WTC11 (cell line): Measurements from ENCODE around the gene ZNF491. TPM values are rescaled to one million over a fixed set of nuclear protein-coding genes. Genes with fewer than 3 reads are reported as not detected.

Experiments
- ATAC-seq: fragments of 200-7000 bp; cut with Tn5 transposase; 2 replicates; pipeline ENCODE4 v1.10.0; 2021; ENCODE audit warnings: mild to moderate bottlenecking, moderate library complexity
- CTCF ChIA-PET: fragments of 300-600 bp; sonication (Branson Sonifier 250); formaldehyde crosslinking; loops from one replicate; lab custom pipeline; 2021; ENCODE audit warnings: antibody characterized with exemption; lab: Charles Lee
- POLR2A ChIA-PET: fragments of 350-600 bp; sonication (Branson Sonifier 250); formaldehyde crosslinking; loops from one replicate; lab custom pipeline; 2021; ENCODE audit warnings: antibody characterized with exemption; lab: Charles Lee
- DNase-seq: peaks from one replicate; pipeline ENCODE4 v3.0.0; 2021; ENCODE audit warnings: low spot score
- H3K27ac Mint-ChIP-seq: 2 replicates; pipeline ENCODE4 v1.8.0; 2021; ENCODE audit warnings: mixed read lengths
- H3K27me3 Mint-ChIP-seq: 2 replicates; pipeline ENCODE4 v1.8.0; 2021; ENCODE audit warnings: low read depth, mild to moderate bottlenecking, moderate library complexity, mixed read lengths
- H3K36me3 Mint-ChIP-seq: 2 replicates; pipeline ENCODE4 v1.8.0; 2021; ENCODE audit warnings: mixed read lengths
- H3K4me1 Mint-ChIP-seq: 2 replicates; pipeline ENCODE4 v1.8.0; 2022; ENCODE audit warnings: mixed read lengths
- H3K4me3 Mint-ChIP-seq: 2 replicates; pipeline ENCODE4 v1.8.0; 2021; ENCODE audit warnings: mild to moderate bottlenecking, moderate library complexity, mixed read lengths
- H3K9me3 Mint-ChIP-seq: 2 replicates; pipeline ENCODE4 v1.8.0; 2021; ENCODE audit warnings: mixed read lengths
- CBFB ChIP-seq: sonication (generic); formaldehyde crosslinking; IDR thresholded peaks from 2 replicates; pipeline ENCODE4 v1.8.1; 2022; ENCODE audit warnings: mild to moderate bottlenecking, low read depth, missing genetic modification reagents
- EMX1 ChIP-seq: fragments of 250-450 bp; sonication (Bioruptor Pico); IDR thresholded peaks from 2 replicates; pipeline ENCODE4 v1.8.0; 2021; ENCODE audit warnings: mild to moderate bottlenecking
- ESRRA ChIP-seq: sonication (generic); formaldehyde crosslinking; IDR thresholded peaks from 2 replicates; pipeline ENCODE4 v1.8.1; 2022; ENCODE audit warnings: mild to moderate bottlenecking, missing genetic modification reagents, borderline replicate concordance
- IRF2 ChIP-seq: sonication (generic); formaldehyde crosslinking; IDR thresholded peaks from 2 replicates; pipeline ENCODE4 v1.8.0; 2022; ENCODE audit warnings: low read depth, missing genetic modification reagents, borderline replicate concordance
- JUN ChIP-seq: sonication (generic); formaldehyde crosslinking; IDR thresholded peaks from 2 replicates; pipeline ENCODE4 v1.8.0; 2023; ENCODE audit warnings: mild to moderate bottlenecking, missing genetic modification reagents
- NFYB ChIP-seq: sonication (generic); formaldehyde crosslinking; conservative IDR thresholded peaks from 2 replicates; pipeline ENCODE4 v1.8.0; 2022; ENCODE audit warnings: low read depth, missing genetic modification reagents
- NR1H2 ChIP-seq: sonication (generic); formaldehyde crosslinking; IDR thresholded peaks from 2 replicates; pipeline ENCODE4 v1.9.0; 2021; ENCODE audit warnings: mild to moderate bottlenecking, moderate library complexity, missing genetic modification reagents
- RELA ChIP-seq: sonication (generic); formaldehyde crosslinking; IDR thresholded peaks from 2 replicates; pipeline ENCODE4 v1.8.1; 2022; ENCODE audit warnings: missing genetic modification reagents, mild to moderate bottlenecking, borderline replicate concordance
- SMAD3 ChIP-seq: sonication (generic); formaldehyde crosslinking; IDR thresholded peaks from 2 replicates; pipeline ENCODE4 v1.8.0; 2022; ENCODE audit warnings: missing genetic modification reagents, mild to moderate bottlenecking, borderline replicate concordance
- SMAD4 ChIP-seq: sonication (generic); formaldehyde crosslinking; IDR thresholded peaks from 2 replicates; pipeline ENCODE4 v1.8.0; 2022; ENCODE audit warnings: mild to moderate bottlenecking, missing genetic modification reagents
- SOX15 ChIP-seq: fragments of 250-450 bp; sonication (Bioruptor Pico); IDR thresholded peaks from 2 replicates; pipeline ENCODE4 v1.9.0; 2021; ENCODE audit warnings: mild to moderate bottlenecking
- TCF7 ChIP-seq: sonication (generic); formaldehyde crosslinking; IDR thresholded peaks from 2 replicates; pipeline ENCODE4 v1.8.0; 2022; ENCODE audit warnings: mild to moderate bottlenecking, low read depth, missing genetic modification reagents, moderate library complexity
- TP53 ChIP-seq: sonication (generic); formaldehyde crosslinking; IDR thresholded peaks from 2 replicates; pipeline ENCODE4 v1.8.1; 2023; ENCODE audit warnings: mild to moderate bottlenecking, missing genetic modification reagents
- ZNF138 ChIP-seq: sonication (generic); formaldehyde crosslinking; conservative IDR thresholded peaks from 2 replicates; pipeline ENCODE4 v1.8.1; 2022; ENCODE audit warnings: mild to moderate bottlenecking, moderate library complexity, missing genetic modification reagents
- ZNF219 ChIP-seq: sonication (generic); formaldehyde crosslinking; IDR thresholded peaks from 2 replicates; pipeline ENCODE4 v1.8.0; 2023; ENCODE audit warnings: missing genetic modification reagents, mild to moderate bottlenecking, borderline replicate concordance
- ZNF263 ChIP-seq: sonication (generic); formaldehyde crosslinking; IDR thresholded peaks from 2 replicates; pipeline ENCODE4 v1.8.1; 2022; ENCODE audit warnings: low read depth, mild to moderate bottlenecking, moderate library complexity, missing genetic modification reagents
- total RNA-seq: library from RNA; stranded (reverse); gene quantifications from 3 replicates; pipeline ENCODE4 v1.2.3, GENCODE V29; 2021
- TF ChIP-seq, protein P1 (sequence below): sonication (generic); formaldehyde crosslinking; IDR thresholded peaks from 2 replicates; pipeline ENCODE4 v1.8.1; 2022; ENCODE audit warnings: low read depth, mild to moderate bottlenecking, moderate library complexity, missing genetic modification reagents, borderline replicate concordance
- TF ChIP-seq, protein P2 (sequence below): sonication (generic); formaldehyde crosslinking; IDR thresholded peaks from 2 replicates; pipeline ENCODE4 v1.8.1; 2022; ENCODE audit warnings: mild to moderate bottlenecking, moderate library complexity, missing genetic modification reagents
- TF ChIP-seq, protein P3 (sequence below): sonication (generic); formaldehyde crosslinking; IDR thresholded peaks from 2 replicates; pipeline ENCODE4 v1.8.1; 2023; ENCODE audit warnings: mild to moderate bottlenecking, moderate library complexity, missing genetic modification reagents
- TF ChIP-seq, protein P4 (sequence below): sonication (generic); formaldehyde crosslinking; IDR thresholded peaks from 2 replicates; pipeline ENCODE4 v1.8.1; 2022; ENCODE audit warnings: low read depth, missing genetic modification reagents, borderline replicate concordance
- TF ChIP-seq, protein P5 (sequence below): sonication (generic); formaldehyde crosslinking; IDR thresholded peaks from 2 replicates; pipeline ENCODE4 v1.8.0; 2022; ENCODE audit warnings: mild to moderate bottlenecking, missing genetic modification reagents
- TF ChIP-seq, protein P6 (sequence below): sonication (generic); formaldehyde crosslinking; IDR thresholded peaks from 2 replicates; pipeline ENCODE4 v1.8.0; 2023; ENCODE audit warnings: missing genetic modification reagents
- TF ChIP-seq, protein P7 (sequence below): sonication (generic); formaldehyde crosslinking; IDR thresholded peaks from 2 replicates; pipeline ENCODE4 v1.8.0; 2022; ENCODE audit warnings: mild to moderate bottlenecking, missing genetic modification reagents

Gene ZNF491
- total RNA-seq, 1 experiment from 2014 or later: 2.1 TPM

DNA sequence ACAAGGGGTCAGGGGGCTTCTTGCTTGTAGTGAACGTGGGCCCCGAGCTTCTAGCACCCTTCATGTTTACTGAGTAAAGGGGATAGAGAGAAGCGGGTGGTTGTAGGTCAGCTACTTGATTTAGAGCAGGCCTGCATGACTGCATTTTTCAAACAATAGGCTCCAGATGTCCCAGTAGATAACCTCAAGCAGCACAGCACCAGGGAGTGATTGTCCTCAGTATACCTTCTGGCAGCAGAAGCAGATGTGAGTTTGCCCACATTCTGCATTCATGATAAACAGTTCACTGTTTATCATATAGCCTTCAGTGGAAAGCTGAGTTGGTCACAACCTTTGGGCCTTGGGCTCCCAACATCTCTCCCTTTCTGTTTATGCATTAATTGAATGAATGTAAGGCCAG is 55.0 kb downstream of the ZNF491 start (continued):
- TF ChIP-seq, protein P1, sequence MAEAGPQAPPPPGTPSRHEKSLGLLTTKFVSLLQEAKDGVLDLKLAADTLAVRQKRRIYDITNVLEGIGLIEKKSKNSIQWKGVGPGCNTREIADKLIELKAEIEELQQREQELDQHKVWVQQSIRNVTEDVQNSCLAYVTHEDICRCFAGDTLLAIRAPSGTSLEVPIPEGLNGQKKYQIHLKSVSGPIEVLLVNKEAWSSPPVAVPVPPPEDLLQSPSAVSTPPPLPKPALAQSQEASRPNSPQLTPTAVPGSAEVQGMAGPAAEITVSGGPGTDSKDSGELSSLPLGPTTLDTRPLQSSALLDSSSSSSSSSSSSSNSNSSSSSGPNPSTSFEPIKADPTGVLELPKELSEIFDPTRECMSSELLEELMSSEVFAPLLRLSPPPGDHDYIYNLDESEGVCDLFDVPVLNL (CRISPR knock-in tag): no peak
- TF ChIP-seq TCF7 (CRISPR knock-in tag) (no peak), NR1H2 (CRISPR knock-in tag) (no peak), ZNF263 (no peak), SOX15 (CRISPR knock-in tag) (no peak), RELA (CRISPR knock-in tag) (no peak), CBFB (CRISPR knock-in tag) (no peak), SMAD4 (no peak)
- TF ChIP-seq, protein P2, sequence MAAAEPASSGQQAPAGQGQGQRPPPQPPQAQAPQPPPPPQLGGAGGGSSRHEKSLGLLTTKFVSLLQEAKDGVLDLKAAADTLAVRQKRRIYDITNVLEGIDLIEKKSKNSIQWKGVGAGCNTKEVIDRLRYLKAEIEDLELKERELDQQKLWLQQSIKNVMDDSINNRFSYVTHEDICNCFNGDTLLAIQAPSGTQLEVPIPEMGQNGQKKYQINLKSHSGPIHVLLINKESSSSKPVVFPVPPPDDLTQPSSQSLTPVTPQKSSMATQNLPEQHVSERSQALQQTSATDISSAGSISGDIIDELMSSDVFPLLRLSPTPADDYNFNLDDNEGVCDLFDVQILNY (CRISPR knock-in tag): no peak
- TF ChIP-seq, protein P3, sequence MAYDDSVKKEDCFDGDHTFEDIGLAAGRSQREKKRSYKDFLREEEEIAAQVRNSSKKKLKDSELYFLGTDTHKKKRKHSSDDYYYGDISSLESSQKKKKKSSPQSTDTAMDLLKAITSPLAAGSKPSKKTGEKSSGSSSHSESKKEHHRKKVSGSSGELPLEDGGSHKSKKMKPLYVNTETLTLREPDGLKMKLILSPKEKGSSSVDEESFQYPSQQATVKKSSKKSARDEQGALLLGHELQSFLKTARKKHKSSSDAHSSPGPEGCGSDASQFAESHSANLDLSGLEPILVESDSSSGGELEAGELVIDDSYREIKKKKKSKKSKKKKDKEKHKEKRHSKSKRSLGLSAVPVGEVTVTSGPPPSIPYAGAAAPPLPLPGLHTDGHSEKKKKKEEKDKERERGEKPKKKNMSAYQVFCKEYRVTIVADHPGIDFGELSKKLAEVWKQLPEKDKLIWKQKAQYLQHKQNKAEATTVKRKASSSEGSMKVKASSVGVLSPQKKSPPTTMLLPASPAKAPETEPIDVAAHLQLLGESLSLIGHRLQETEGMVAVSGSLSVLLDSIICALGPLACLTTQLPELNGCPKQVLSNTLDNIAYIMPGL: no peak
- TF ChIP-seq, protein P4, sequence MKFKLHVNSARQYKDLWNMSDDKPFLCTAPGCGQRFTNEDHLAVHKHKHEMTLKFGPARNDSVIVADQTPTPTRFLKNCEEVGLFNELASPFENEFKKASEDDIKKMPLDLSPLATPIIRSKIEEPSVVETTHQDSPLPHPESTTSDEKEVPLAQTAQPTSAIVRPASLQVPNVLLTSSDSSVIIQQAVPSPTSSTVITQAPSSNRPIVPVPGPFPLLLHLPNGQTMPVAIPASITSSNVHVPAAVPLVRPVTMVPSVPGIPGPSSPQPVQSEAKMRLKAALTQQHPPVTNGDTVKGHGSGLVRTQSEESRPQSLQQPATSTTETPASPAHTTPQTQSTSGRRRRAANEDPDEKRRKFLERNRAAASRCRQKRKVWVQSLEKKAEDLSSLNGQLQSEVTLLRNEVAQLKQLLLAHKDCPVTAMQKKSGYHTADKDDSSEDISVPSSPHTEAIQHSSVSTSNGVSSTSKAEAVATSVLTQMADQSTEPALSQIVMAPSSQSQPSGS (CRISPR knock-in tag): no peak

DNA sequence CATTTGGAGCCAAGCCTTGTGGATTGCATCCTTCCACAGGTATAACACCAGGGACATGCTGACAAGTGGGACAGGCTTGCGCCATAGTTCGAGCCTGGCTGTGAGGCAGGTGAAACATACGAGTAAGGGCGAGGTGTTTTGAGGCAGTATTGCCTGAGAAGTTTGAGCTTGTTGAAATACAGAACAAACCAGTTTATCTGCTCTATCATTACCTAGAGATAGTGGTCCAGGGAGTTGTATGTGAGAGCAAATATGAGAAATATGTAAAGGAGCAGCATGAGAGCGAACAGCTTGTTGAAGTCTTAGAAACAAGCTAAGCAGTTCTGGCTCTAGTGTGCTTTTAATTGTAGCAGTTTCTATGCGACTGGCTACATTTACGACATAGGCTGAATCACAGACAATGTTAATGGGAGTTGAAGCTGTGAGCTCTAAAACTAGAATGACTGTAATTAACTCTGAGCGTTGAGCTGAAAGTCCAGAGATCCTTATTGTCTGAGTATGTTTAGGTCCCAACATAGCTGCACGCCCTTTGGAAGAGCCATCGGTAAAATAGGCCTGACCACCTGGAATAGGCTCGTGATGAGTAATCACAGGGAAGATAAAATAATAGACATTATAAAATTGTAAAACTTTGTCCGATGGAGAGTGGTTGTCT is 58.4 kb downstream of the ZNF491 start:
- ChIA-PET POLR2A (no interaction called here), CTCF (interaction anchor here (1.2 to 1.5 kb wide), 2 partner anchors 45 to 59 kb away, joined by 4 to 5 read pairs; no protein-coding TSS in a partner anchor)
- TF ChIP-seq EMX1 (CRISPR knock-in tag): no peak
- TF ChIP-seq ZNF219 (CRISPR knock-in tag): no peak
- TF ChIP-seq JUN (CRISPR knock-in tag): no peak
- no peak for TF ChIP-seq ZNF263
- no peak for TF ChIP-seq NFYB (CRISPR knock-in tag)
- no peak for TF ChIP-seq IRF2 (CRISPR knock-in tag)
- TF ChIP-seq, protein P3: no peak
- TF ChIP-seq, protein P5, sequence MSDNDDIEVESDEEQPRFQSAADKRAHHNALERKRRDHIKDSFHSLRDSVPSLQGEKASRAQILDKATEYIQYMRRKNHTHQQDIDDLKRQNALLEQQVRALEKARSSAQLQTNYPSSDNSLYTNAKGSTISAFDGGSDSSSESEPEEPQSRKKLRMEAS: no peak
- TF ChIP-seq SMAD3 (CRISPR knock-in tag): no peak
- TF ChIP-seq, protein P6, sequence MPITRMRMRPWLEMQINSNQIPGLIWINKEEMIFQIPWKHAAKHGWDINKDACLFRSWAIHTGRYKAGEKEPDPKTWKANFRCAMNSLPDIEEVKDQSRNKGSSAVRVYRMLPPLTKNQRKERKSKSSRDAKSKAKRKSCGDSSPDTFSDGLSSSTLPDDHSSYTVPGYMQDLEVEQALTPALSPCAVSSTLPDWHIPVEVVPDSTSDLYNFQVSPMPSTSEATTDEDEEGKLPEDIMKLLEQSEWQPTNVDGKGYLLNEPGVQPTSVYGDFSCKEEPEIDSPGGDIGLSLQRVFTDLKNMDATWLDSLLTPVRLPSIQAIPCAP: no peak
- TF ChIP-seq TCF7 (CRISPR knock-in tag): no peak
- no peak for TF ChIP-seq ESRRA
- TF ChIP-seq, protein P7, sequence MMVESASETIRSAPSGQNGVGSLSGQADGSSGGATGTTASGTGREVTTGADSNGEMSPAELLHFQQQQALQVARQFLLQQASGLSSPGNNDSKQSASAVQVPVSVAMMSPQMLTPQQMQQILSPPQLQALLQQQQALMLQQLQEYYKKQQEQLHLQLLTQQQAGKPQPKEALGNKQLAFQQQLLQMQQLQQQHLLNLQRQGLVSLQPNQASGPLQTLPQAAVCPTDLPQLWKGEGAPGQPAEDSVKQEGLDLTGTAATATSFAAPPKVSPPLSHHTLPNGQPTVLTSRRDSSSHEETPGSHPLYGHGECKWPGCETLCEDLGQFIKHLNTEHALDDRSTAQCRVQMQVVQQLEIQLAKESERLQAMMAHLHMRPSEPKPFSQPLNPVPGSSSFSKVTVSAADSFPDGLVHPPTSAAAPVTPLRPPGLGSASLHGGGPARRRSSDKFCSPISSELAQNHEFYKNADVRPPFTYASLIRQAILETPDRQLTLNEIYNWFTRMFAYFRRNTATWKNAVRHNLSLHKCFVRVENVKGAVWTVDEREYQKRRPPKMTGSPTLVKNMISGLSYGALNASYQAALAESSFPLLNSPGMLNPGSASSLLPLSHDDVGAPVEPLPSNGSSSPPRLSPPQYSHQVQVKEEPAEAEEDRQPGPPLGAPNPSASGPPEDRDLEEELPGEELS (CRISPR knock-in tag): no peak
- TF ChIP-seq, protein P4 (CRISPR knock-in tag): no peak
- TF ChIP-seq ZNF138 (CRISPR knock-in tag): no peak
- no peak for TF ChIP-seq TP53 (CRISPR knock-in tag)
- Mint-ChIP-seq H3K4me1 (no peaks in the 10 kb centered on the region), H3K27ac (no peak overlapping the region), H3K4me3 (no peak overlapping the region), H3K9me3 (peaks cover 51% of the 10 kb centered on the region), H3K27me3 (no peaks in the 10 kb centered on the region; the same call in none of the 2 replicates), H3K36me3 (peaks cover 36% of the 10 kb centered on the region)
- DNase-seq (no peak), ATAC-seq (no peak)
